NB4 (cell line): ENCODE results near the gene BICDL2.

Experiments
- CTCF ChIP-seq: IDR thresholded peaks from one replicate; pipeline ENCODE4 v1.5.1; 2012; ENCODE audit warnings: low read depth, low read length
- MAX ChIP-seq: IDR thresholded peaks from 2 replicates; pipeline ENCODE4 v1.6.1; 2011; ENCODE audit warnings: low read depth, low read length
- MYC ChIP-seq: IDR thresholded peaks from 2 replicates; pipeline ENCODE4 v1.6.1; 2011; ENCODE audit warnings: low read depth, low read length

- TF ChIP-seq CTCF (no peak), MYC (no peak), MAX (no peak)
These were observed 48.1 kb downstream of the BICDL2 start for GRCh38 chr16:2988590-2989099.
